Anterior cingulate cortex (tissue), 58 donors: ENCODE measurements around the gene F11R.
A peak's percentile ranks its signal among the peaks of the same experiment; 100 is the strongest.
"Not testable (repeated sequence)": the region's sequence is repeated elsewhere in the genome, so short reads cannot be mapped to it uniquely, and the experiment has no call there.

Experiments used
- DNase-seq, 58 donors: peaks; one replicate each; lab custom pipeline; 2025; lab: John Stamatoyannopoulos, UW

The F11R gene

DNA sequence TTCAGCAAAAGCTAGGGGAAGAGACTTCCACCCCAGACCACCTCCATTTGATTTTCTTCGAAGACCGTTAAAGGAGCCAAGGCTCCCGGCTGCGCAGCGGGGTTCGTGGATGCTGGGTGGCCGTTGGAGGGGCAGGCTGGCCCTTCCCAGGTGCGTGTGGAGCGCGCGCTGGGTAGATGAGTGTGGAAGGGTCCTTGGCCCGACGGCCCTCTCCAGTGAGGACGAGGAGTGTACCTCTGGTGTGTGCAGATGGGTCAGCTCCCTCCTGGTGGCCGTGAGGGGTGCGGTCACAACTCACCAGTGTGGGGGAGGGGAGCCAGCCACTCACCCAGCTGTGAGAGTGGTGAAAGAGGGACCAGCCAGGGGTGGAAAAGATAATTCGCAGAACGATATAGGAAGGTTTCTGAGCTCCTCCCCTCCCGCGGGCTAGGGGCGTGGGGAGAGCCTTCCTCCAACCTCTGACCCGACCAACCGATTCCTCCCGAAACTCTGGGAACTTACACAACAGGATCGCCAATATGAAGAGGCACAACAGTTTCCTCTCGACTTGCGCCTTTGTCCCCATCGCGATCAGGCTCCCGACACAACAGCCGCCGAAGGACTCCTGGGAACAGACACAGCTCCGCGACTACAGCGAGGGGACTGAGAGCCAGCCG is at the start of gene F11R:
Gene F11R, minus strand, starts transcription at position 644 of the 656 bp plus-strand sequence. Its CDS starts 79 bp downstream, at position 565.
- peak in 1 of 58 donors; percentile 29 for DNase-seq

DNA sequence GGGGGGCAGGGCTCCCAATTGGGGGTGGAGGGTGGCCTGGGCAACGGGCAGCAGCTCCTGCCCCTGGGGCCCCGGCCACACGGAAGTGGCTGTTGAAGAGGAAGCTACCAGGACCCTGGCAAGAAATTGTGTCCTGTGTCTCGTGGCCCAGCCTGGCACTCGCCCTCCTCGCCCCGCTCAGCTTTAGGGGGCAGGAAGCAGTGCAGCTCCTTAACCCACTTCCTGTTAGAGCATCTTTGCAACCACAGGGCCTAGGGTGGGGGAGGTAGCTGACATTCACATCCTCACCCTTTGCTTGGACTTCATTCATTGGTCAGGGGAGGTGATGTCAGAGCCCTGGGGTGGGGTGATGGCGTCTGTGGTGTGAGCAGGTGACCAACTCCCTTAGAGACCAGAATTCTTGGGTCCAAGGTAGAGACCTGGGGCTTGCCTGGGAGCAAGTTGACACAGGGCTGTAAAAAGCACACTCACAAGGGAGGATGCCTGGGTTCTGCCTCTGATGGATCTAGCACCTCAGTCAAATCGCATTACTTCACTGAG is 48.8 kb upstream of the F11R start, which contains the start of gene ARHGAP30:
Gene ARHGAP30, minus strand, starts transcription at position 161 of the 540 bp plus-strand sequence. CDS start 267 bp downstream, outside the sequence.
- peak in 46 of 58 donors; percentile 3 to 56 (median 24) for DNase-seq

DNA sequence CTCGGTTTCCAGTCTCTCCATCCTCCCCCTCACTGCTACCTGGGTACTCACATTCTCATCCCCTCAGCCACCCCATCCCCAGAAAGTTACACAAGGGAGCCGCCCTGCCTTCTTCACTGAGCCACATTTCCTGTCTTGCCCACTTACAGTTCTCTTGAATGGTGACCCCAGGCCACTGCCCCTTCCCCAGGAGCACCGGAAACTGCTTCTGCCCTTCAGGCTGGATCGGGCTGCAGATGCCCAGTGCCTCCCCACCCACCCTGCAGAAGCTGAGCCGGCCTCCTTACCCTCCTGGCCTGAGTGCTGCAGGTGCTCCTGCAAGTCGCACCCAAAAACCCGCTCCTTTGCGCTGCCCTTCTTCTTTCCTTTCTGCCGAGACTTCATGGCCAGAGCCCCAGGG is 48.3 kb upstream of the F11R start:
- DNase-seq: no peak

DNA sequence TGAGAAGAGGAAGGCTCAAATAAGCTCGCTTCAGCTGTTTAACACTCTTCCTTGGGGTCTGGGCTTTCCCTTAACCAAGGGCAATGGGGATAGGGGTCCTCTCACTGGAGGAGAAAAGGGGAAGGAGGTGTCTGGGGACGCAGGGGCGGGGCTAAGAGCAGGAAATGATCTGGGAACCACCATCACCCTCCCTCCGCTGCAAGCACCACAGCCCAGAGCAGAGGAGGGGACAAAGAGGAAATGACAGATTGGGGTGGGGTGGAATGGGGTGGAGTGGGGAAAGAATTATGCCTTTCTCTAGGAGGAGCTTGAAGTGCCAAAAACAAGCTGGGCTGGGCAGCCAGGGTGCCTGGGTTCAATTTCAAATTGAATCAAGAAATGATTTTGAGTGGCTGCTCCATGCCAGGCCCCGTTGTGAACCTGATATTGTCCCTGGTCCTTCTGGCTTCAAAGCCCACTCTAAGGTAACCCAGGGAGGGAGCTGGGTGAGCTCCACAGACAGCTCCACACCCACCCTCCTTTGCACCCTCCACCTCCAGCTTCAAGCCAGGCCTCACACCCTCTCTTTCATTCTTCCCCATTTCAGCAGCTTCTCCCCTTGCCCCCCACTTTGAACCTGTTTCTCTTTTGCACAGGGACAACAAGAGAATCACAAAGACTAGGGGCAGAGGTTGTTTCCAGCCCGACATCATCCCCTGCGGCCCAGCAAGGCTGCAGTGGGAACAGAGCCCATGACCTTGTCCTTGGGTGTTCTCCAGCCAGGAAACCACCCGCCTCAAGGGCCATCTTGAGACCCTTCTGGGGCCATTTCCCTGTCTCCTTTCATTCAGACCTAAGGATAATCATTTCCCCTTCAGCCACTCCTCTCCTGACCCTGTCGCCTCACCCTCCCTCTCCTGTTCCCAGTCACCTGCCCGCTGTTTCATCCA is 47.6 kb upstream of the F11R start:
- peak in 35 of 58 donors; percentile 1 to 47 (median 16) for DNase-seq

DNA sequence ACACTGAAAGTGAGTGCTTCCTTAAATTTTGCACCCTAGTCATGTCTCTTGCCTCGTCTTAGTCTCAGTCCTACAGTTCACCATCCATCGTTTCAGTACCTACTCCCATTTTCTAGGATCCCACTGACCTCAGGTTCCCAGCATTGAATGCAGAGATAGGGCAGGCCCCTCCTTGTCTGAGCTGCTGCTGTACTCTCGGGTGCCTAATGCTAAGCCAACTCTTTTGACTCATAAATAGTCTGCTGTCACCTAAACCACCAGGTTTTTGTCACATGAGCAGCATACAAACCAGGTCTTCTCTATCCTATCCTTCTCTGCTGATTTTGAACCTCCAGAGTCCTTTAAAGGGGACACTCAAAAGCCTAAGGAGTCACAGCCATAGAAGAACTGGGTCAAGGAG is 45.7 kb upstream of the F11R start:
- no peak for DNase-seq

DNA sequence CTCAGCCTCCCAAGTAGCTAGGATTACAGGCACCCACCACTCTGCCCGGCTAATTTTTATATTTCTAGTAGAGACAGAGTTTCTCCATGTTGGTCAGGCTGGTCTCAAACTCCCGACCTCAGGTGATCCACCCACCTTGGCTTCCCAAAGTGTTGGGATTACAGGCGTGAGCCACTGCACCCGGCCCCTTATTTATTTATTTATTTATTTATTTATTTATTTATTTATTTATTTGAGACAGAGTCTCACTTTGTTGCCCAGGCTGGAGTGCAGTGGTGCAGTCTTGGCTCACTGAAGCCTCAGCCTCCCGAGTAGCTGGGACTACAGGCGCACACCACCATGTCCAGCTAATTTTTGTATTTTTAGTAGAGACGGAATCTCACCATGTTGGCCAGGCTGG is 44.7 kb upstream of the F11R start:
- not testable (repeated sequence) for DNase-seq

DNA sequence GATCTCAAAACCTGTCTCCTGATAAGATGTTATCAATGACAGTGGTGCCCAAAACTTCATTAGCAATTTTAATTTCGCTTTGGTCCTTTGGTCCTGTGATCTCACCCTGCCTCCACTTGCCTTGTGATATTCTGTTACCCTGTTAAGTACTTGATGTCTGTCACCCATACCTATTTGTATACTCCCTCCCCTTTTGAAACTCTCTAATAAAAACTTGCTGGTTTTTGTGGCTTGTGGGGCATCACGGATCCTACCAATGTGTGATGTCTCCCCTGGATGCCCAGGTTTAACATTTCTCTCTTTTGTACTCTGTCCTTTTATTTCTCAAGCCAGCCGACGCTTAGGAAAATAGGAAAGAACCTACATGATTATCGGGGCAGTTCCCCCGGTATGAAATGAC is 43.0 kb upstream of the F11R start:
- DNase-seq: not testable (repeated sequence)

GRCh38 chr1:161061419-161061818 is 40.5 kb upstream of the F11R start:
- DNase-seq: no peak

DNA sequence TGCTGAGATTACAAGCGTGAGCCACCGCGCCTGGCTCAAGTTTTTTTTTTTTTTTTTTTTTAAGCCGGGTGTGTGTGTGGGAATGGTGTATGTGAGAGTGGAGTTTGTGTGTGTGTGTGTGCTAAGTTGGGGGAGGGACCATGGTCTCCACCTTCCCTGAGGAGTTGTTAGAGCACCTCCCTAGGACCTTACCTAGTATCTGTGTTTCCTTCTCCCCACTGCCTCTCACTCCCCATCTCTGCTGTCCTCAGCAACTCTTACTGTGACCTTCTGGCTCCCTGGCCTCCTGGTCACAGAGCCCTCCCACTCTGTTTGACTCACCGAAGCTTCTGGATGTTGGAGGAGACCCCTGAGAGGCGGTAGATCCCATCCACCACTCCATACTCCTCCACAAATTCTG is 38.3 kb upstream of the F11R start:
- no peak for DNase-seq

DNA sequence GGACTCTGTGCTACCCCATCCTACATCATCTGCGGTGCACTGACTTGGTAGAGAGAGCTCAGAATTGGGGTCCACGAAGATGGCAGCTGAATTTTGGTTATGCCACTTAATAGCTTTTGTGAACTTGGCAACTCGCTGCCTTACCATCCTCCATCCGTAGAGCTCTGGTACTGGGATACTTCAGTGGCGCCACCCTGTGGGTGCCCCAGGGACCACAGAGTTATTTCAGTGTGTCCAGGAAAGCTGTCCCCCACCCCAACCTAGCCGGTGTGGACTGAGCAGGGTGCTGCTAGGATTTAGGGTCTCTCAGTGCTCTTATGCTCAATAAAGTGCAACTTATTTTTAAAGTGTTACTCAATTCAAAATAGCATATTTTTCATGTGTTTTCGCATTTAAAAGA is 33.9 kb upstream of the F11R start:
- DNase-seq: no peak

DNA sequence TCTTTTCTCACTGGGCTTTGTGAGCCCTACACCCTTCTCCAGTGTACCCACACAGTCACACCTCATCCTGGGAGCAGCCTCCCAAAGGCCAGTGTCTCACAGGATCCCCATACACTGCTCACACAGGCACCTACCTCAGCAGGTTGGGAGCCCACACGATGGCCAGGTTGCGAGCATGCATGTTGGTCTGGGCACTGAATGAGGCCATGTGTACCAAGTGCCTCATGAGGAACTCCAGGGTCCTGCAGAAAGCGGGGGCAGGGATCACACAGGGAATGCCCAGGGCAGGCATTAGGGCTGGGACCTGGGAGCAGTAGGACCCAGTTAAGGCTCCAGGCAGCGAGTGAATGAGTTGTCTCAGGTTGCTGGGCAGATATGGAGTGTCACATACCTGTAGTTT is 33.3 kb upstream of the F11R start:
- no peak for DNase-seq

GRCh38 chr1:161052899-161053298 is 31.9 kb upstream of the F11R start:
- DNase-seq: no peak

- DNase-seq: no peak
Measured at GRCh38 chr1:161051219-161051618, 30.3 kb upstream of the F11R start.

GRCh38 chr1:161048949-161049722 is 28.2 kb upstream of the F11R start:
- DNase-seq: no peak

DNA sequence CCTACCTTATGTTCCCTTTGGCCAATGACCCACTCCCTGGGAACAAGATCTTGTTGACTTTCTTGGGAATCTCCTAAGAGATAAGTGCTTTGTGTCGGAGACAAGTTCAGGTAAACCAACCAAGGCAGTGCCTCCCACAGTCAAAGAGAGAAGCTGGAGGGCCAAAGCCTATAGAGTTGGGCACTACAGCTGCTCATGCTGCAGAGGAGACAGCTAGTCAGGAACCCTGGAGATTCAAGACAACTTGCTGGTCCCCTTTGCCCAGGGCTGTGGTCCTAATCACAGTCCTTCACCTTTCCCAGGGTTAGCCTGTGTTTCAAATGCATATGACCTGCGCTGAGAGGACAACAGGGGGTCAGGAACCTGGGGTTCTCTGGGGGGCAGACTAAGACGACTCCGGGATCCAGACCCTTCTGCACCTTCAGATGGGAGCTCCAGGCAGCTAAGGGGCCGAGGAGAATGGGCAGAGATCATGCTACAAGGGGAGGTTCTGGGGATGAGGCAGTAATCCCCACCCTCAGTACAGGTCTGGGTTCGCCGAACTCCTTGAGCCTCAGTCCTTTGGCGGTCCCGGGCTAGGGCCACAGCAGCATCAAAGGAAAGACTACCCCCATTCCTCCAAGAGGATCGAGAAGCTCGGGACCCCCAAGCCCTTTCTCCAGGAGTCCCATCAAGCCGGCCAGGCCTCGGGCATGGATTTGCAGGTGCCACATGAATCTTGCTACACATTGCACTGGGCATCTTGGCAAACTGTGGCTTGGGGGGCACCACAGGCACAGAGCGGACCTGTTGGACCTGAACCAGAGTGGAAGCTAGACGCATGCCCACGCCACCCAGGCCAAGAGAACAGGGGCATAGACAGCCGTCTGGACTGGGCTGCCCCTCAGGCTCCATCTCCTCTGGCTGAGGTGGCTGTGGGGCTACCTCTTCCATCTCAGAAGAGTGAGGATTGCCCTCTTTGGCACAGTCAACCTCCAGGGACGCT is 26.8 kb upstream of the F11R start:
- DNase-seq: no peak

DNA sequence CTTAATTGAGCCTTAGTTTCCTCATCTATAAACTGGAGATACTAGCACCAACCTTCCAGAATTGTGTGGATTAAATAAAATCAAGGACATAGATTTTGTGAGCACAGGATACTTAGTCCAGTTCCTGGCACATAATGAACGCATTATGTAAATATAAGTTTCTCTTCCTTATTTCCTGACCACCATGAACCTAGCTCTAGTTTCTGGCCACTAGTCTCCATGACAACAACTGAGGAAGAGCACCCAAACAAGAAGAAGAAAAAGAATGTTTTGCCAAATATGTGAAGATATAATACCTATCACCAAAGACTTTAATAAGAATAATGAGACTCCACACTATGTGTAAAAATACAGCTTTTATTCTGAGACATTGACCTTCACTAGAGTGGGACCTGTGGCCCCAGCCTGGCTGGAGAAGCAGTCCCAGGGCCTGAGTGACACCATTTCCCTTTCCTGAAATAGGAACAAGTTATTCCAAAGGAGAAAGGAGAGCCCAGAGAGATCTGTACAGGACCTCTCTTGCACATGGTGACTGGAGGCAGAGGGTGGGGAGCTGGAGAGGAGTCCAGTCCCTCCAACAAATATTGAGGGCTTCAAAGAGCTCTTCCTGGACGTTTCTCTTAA is 25.8 kb upstream of the F11R start:
- no peak for DNase-seq

GRCh38 chr1:161045736-161046604 is 25.0 kb upstream of the F11R start, which contains the start of gene USF1:
Gene USF1 (minus strand): TSS chr1:161045977. CDS start chr1:161043275, 2,702 bp downstream.
- peak; percentile 53 to 96 (median 89) for DNase-seq
